CD14-positive monocyte (primary cell): ENCODE measurements around the gene GAGE10. TPM values are rescaled to one million over a fixed set of nuclear protein-coding genes. Genes with fewer than 3 reads are reported as not detected.
"Not testable (repeated sequence)": the region's sequence is repeated elsewhere in the genome, so short reads cannot be mapped to it uniquely, and the experiment has no call there.

Experiments
- DNase-seq, 3 donors: peaks; one replicate each; pipeline ENCODE4 v3.0.0-alpha.2; 2011 to 2022
- H2AFZ ChIP-seq: 2 replicates; pipeline ENCODE4 v1.6.0; 2012; ENCODE audit warnings: mild to moderate bottlenecking, low read depth, low read length, inconsistent platforms; ENCODE audit not compliant: insufficient read depth, poor library complexity, severe bottlenecking
- H3K27ac ChIP-seq, 2 donors: 1 replicate in 1 of 2; 2 replicates in 1 of 2; pipeline ENCODE4 v1.5.1; 2012 to 2013; ENCODE audit warnings: low read length in 2 of 2, control low read depth in 1 of 2, inconsistent platforms in 1 of 2, low read depth in 1 of 2, mild to moderate bottlenecking in 1 of 2
- H3K27me3 ChIP-seq, 2 donors: one replicate each; pipeline versions ENCODE4 v1.6.0 to v1.6.1; 2011 to 2013; ENCODE audit warnings: low read length in 2 of 2; ENCODE audit not compliant: control insufficient read depth in 2 of 2, insufficient read depth in 2 of 2
- H3K36me3 ChIP-seq, 2 donors: replicated peaks in 1 of 2; 1 replicate in 1 of 2; 2 replicates in 1 of 2; pipeline versions ENCODE4 v1.5.1 to v1.6.1; 2012 to 2013; ENCODE audit warnings: low read length in 2 of 2, control low read depth in 1 of 2, inconsistent platforms in 1 of 2, mild to moderate bottlenecking in 1 of 2; ENCODE audit not compliant: insufficient read depth in 2 of 2, control insufficient read depth in 1 of 2
- H3K4me1 ChIP-seq, 2 donors: 1 replicate in 1 of 2; 2 replicates in 1 of 2; pipeline versions ENCODE4 v1.5.1 to v1.6.1; 2012 to 2013; ENCODE audit warnings: low read length in 2 of 2, control low read depth in 1 of 2, inconsistent platforms in 1 of 2, mild to moderate bottlenecking in 1 of 2, moderate library complexity in 1 of 2; ENCODE audit not compliant: insufficient read depth in 2 of 2, control insufficient read depth in 1 of 2
- H3K4me2 ChIP-seq: replicated peaks from 2 replicates; pipeline ENCODE3; 2012; ENCODE audit warnings: low read length, moderate library complexity, mild to moderate bottlenecking; ENCODE audit not compliant: poor library complexity, severe bottlenecking; ENCODE audit errors: extremely low read depth
- H3K4me3 ChIP-seq, 3 experiments: fragments of 200-600 bp in 1 of 3; sonication (generic) in 1 of 3; replicated peaks in 1 of 3; 1 replicate in 2 of 3; 2 replicates in 1 of 3; pipeline ENCODE4 v1.5.1; 2011 to 2013; ENCODE audit warnings: low read length in 3 of 3, mild to moderate bottlenecking in 3 of 3, control low read depth in 2 of 3, low read depth in 2 of 3, inconsistent platforms in 1 of 3, moderate library complexity in 1 of 3
- H3K79me2 ChIP-seq: 2 replicates; pipeline ENCODE4 v1.6.0; 2012; ENCODE audit warnings: mild to moderate bottlenecking, control low read depth, inconsistent platforms, low read length, moderate library complexity; ENCODE audit not compliant: insufficient read depth
- H3K9ac ChIP-seq: 2 replicates; pipeline ENCODE4 v1.6.0; 2017; ENCODE audit warnings: low read length, mild to moderate bottlenecking; ENCODE audit not compliant: insufficient read depth, poor library complexity, severe bottlenecking
- H3K9me3 ChIP-seq, 2 donors: replicated peaks in 1 of 2; 1 replicate in 1 of 2; 2 replicates in 1 of 2; pipeline versions ENCODE4 v1.5.1 to v1.6.1; 2012 to 2013; ENCODE audit warnings: low read length in 2 of 2, control low read depth in 1 of 2; ENCODE audit not compliant: control insufficient read depth in 1 of 2, insufficient read depth in 1 of 2
- H4K20me1 ChIP-seq: 2 replicates; pipeline ENCODE4 v1.6.0; 2012; ENCODE audit warnings: mild to moderate bottlenecking, low read length, control low read depth, moderate library complexity; ENCODE audit not compliant: insufficient read depth
- H3K27ac Mint-ChIP-seq, 7 donors: one replicate each; pipeline ENCODE4 v1.8.0; 2020; ENCODE audit warnings: mild to moderate bottlenecking in 7 of 7, mixed read lengths in 7 of 7, moderate library complexity in 6 of 7, inconsistent platforms in 2 of 7
- H3K27me3 Mint-ChIP-seq, 3 donors: one replicate each; pipeline ENCODE4 v1.8.0; 2021 to 2022; ENCODE audit warnings: low read depth in 3 of 3, mild to moderate bottlenecking in 3 of 3, mixed read lengths in 3 of 3, moderate library complexity in 3 of 3, inconsistent platforms in 1 of 3
- H3K36me3 Mint-ChIP-seq, 2 donors: one replicate each; pipeline ENCODE4 v1.8.0; 2020; ENCODE audit warnings: mixed read lengths in 2 of 2, inconsistent platforms in 1 of 2, mild to moderate bottlenecking in 1 of 2
- H3K4me1 Mint-ChIP-seq: one replicate; pipeline ENCODE4 v1.8.0; 2020; ENCODE audit warnings: mild to moderate bottlenecking, mixed read lengths
- H3K4me3 Mint-ChIP-seq, 2 donors: one replicate each; pipeline ENCODE4 v1.8.0; 2020; ENCODE audit warnings: mild to moderate bottlenecking in 2 of 2, mixed read lengths in 2 of 2, moderate library complexity in 1 of 2
- H3K9me3 Mint-ChIP-seq, 7 donors: one replicate each; pipeline ENCODE4 v1.8.0; 2020 to 2022; ENCODE audit warnings: mixed read lengths in 7 of 7, mild to moderate bottlenecking in 6 of 7, moderate library complexity in 6 of 7, inconsistent platforms in 2 of 7
- WGBS: methylation state at CpG from one replicate; pipeline ENCODE4 v1.1.5; 2013; ENCODE audit warnings: missing lambda C conversion rate; ENCODE audit not compliant: insufficient coverage; 5-methylcytosine and 5-hydroxymethylcytosine counted together
- intact Hi-C, 2 donors: fragments of 100-400 bp; cut with micrococcal nuclease; formaldehyde crosslinking; loops; one replicate each; pipeline versions ENCODE4 v1.15.0 to v1.15.1; 2023
- polyA plus RNA-seq, 3 donors: library from polyadenylated mRNA; depleted of rRNA in 1 of 3; unstranded in 2 of 3; stranded (reverse) in 1 of 3; fragments of 300-500 nt in 2 of 3; fragments of >200 nt in 1 of 3; fragmentation: Illumina TruSeq in 2 of 3; gene quantifications; 1 replicate in 2 of 3; 2 replicates in 1 of 3; pipeline ENCODE4 v1.2.3, GENCODE V29; 2012 to 2021
- TF ChIP-seq, protein P1 (sequence below): fragments of 200-600 bp; IDR thresholded peaks from one replicate; pipeline ENCODE4 v1.8.0; 2022; ENCODE audit warnings: antibody characterized with exemption, mild to moderate bottlenecking

GAGE10 gene
- polyA plus RNA-seq, 3 donors, result not detected

DNA sequence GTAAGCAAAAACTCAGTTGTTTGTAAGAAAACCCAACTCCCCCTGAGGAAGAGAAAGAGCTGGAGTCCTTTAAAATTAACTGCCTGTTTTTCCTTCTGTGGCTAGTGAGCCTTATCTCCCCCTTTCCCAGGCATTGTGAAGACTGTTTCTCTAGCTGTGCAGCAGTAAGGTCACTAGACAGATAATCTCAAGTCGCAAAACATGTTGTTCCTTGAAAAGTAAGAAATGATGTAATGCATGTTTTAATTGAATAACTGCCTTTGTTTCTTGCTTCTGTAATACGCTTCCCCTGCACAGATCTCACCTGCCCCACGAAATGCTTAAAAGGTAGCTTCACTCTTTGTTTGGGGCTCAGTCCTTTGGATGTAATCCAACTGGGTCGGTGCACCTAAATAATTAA is 12.6 kb downstream of the GAGE10 start:
- H3K4me2 ChIP-seq, result no peak overlapping the region
- no peak overlapping the region for H2AFZ ChIP-seq
- 100% methylated on average over 1 of the region's 4 CpGs for WGBS
- intact Hi-C loops, result no loop called here
- H3K27ac ChIP-seq, result peak overlapping the region in 1 of 2 donors; percentile 40
- H4K20me1 ChIP-seq, result no peaks in the 10 kb centered on the region
- H3K9me3 Mint-ChIP-seq, result no peaks in the 10 kb centered on the region
- H3K27me3 Mint-ChIP-seq, result no peaks in the 10 kb centered on the region
- TF ChIP-seq, protein P1, sequence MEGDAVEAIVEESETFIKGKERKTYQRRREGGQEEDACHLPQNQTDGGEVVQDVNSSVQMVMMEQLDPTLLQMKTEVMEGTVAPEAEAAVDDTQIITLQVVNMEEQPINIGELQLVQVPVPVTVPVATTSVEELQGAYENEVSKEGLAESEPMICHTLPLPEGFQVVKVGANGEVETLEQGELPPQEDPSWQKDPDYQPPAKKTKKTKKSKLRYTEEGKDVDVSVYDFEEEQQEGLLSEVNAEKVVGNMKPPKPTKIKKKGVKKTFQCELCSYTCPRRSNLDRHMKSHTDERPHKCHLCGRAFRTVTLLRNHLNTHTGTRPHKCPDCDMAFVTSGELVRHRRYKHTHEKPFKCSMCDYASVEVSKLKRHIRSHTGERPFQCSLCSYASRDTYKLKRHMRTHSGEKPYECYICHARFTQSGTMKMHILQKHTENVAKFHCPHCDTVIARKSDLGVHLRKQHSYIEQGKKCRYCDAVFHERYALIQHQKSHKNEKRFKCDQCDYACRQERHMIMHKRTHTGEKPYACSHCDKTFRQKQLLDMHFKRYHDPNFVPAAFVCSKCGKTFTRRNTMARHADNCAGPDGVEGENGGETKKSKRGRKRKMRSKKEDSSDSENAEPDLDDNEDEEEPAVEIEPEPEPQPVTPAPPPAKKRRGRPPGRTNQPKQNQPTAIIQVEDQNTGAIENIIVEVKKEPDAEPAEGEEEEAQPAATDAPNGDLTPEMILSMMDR, result no peak
- no peaks in the 10 kb centered on the region for H3K36me3 ChIP-seq
- H3K9ac ChIP-seq, result no peak overlapping the region
- H3K79me2 ChIP-seq, result no peaks in the 10 kb centered on the region
- H3K27me3 ChIP-seq, result no peaks in the 10 kb centered on the region
- peaks cover 43% of the 10 kb centered on the region for H3K4me1 Mint-ChIP-seq
- H3K27ac Mint-ChIP-seq, result peak overlapping the region in 1 of 7 donors; percentile 54
- H3K4me3 Mint-ChIP-seq, result no peak overlapping the region
- H3K4me3 ChIP-seq, result no peak overlapping the region
- H3K4me1 ChIP-seq, result peaks cover 21 to 46% of the 10 kb centered on the region in 2 donors
- no peaks in the 10 kb centered on the region for H3K36me3 Mint-ChIP-seq
- no peak for DNase-seq
- no peaks in the 10 kb centered on the region for H3K9me3 ChIP-seq

DNA sequence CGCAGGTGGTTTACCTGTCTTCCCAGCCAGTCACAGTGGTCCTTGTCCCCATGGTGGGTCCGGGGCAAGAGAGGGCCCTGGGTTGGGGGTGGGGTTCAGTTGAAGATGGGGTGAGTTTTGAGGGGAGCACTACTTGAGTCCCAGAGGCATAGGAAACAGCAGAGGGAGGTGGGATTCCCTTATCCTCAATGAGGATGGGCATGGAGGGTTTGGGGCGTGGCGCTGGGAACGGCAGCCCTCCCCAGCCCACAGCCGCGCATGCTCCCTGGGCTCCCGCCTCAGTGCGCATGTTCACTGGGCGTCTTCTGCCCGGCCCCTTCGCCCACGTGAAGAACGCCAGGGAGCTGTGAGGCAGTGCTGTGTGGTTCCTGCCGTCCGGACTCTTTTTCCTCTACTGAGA is 18.3 kb downstream of the GAGE10 start, which contains the start of gene GAGE12J:
Gene GAGE12J, plus strand, starts transcription at position 301 of the 400 bp plus-strand sequence. CDS start 1,157 bp downstream, outside the sequence.
- H3K36me3 Mint-ChIP-seq, H3K79me2 ChIP-seq, H3K36me3 ChIP-seq, H3K4me1 Mint-ChIP-seq, H3K9ac ChIP-seq, H3K27ac ChIP-seq, H3K27me3 ChIP-seq, H3K4me3 Mint-ChIP-seq, H2AFZ ChIP-seq, H3K9me3 Mint-ChIP-seq, H3K4me3 ChIP-seq, H3K4me1 ChIP-seq, DNase-seq, H3K27ac Mint-ChIP-seq, H3K9me3 ChIP-seq, H3K27me3 Mint-ChIP-seq, H4K20me1 ChIP-seq, H3K4me2 ChIP-seq, intact Hi-C loops: not testable (repeated sequence)
- no CpG with 5 or more reads among the region's 16 CpGs for WGBS

DNA sequence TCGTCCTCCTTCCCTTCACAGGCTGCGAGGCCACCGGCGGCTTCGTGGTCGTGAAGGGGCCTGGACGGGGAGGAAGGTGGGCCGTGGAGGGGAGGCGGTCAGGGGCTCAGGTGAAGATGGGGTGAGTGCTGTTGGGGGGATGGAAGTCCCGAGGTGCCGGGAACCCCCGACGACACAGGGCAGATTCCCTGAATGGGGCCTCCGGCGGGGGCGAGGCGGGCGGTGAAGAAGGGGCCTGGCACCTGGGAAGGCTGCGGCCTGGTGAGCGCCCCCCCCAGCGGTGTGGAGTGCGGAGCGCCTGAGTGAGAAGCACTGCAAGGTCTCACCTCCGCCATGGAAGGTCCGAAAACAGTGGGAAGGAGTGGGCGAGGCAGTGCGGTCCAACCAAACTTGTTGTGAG is 18.8 kb downstream of the GAGE10 start:
- H3K36me3 Mint-ChIP-seq, H3K9me3 Mint-ChIP-seq, H3K4me3 Mint-ChIP-seq, H2AFZ ChIP-seq, H3K27me3 Mint-ChIP-seq, H3K4me1 Mint-ChIP-seq, intact Hi-C loops, H3K4me2 ChIP-seq, H3K79me2 ChIP-seq, H4K20me1 ChIP-seq, H3K4me3 ChIP-seq, H3K27me3 ChIP-seq, H3K27ac ChIP-seq, H3K27ac Mint-ChIP-seq, H3K36me3 ChIP-seq, DNase-seq, H3K4me1 ChIP-seq, H3K9ac ChIP-seq, H3K9me3 ChIP-seq: not testable (repeated sequence)
- no CpG with 5 or more reads among the region's 27 CpGs for WGBS

DNA sequence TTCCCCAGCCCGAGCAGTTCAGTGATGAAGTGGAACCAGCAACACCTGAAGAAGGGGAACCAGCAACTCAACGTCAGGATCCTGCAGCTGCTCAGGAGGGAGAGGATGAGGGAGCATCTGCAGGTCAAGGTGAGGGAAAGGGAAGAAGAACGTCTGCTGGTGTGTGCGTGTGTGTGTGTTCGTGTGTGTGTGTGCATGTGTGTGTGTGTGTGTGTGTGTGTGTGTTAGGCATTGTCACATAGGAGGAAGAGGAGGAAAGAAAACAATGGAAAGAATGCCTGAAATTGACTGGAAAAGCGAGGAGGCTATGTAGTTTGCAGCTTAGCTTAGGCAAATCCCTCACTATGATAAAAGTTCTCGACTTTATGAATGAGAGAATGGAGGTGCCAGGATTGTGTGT is 20.3 kb downstream of the GAGE10 start:
- H3K36me3 Mint-ChIP-seq, H3K36me3 ChIP-seq, H3K9ac ChIP-seq, H3K4me1 Mint-ChIP-seq, intact Hi-C loops, H2AFZ ChIP-seq, H3K79me2 ChIP-seq, H3K4me1 ChIP-seq, H3K9me3 ChIP-seq, H3K4me3 ChIP-seq, H3K4me3 Mint-ChIP-seq, H3K27me3 ChIP-seq, DNase-seq, H3K27me3 Mint-ChIP-seq, H3K27ac ChIP-seq, H3K27ac Mint-ChIP-seq, H3K4me2 ChIP-seq, H4K20me1 ChIP-seq, H3K9me3 Mint-ChIP-seq: not testable (repeated sequence)
- no CpG with 5 or more reads among the region's 7 CpGs for WGBS
